H1 (cell line): ENCODE results near the gene IWS1. TPM values are rescaled to one million over a fixed set of nuclear protein-coding genes. Genes with fewer than 3 reads are reported as not detected.

Experiments used
- CTCF ChIA-PET: fragments of 300-600 bp; sonication (Branson Sonifier 250); formaldehyde crosslinking; loops from one replicate; lab custom pipeline; 2021; ENCODE audit not compliant: partially characterized antibody; lab: Charles Lee
- POLR2A ChIA-PET: fragments of 300-600 bp; sonication (Branson Sonifier 250); formaldehyde crosslinking; loops from one replicate; lab custom pipeline; 2021; ENCODE audit warnings: inconsistent platforms; ENCODE audit not compliant: partially characterized antibody; lab: Charles Lee
- DNase-seq, 2 experiments: peaks; one replicate each; pipeline versions ENCODE4 v3.0.0 to v3.0.0-alpha.2; 2010 to 2022; ENCODE audit warnings: low spot score in 2 of 2, low read depth in 1 of 2, mixed read lengths in 1 of 2
- FAIRE-seq: peaks from 2 replicates; lab custom pipeline; 2011; peaks lifted over from hg19 to GRCh38; lab: Jason Lieb, UNC
- H2AFZ ChIP-seq: 2 replicates; pipeline ENCODE4 v1.8.1; 2012; ENCODE audit warnings: low read length, inconsistent platforms
- H2AK5ac ChIP-seq: 2 replicates; pipeline ENCODE4 v1.6.1; 2013; ENCODE audit warnings: low read depth, low read length
- H2BK120ac ChIP-seq: replicated peaks from 2 replicates; pipeline ENCODE3; 2013; ENCODE audit warnings: low read depth, low read length, inconsistent platforms
- H2BK12ac ChIP-seq: 2 replicates; pipeline ENCODE4 v1.6.1; 2013; ENCODE audit warnings: low read depth, low read length
- H2BK15ac ChIP-seq: 2 replicates; pipeline ENCODE4 v1.6.1; 2013; ENCODE audit warnings: low read length
- H2BK20ac ChIP-seq: 2 replicates; pipeline ENCODE4 v1.6.1; 2013; ENCODE audit warnings: low read length
- H2BK5ac ChIP-seq: 2 replicates; pipeline ENCODE4 v1.6.1; 2013; ENCODE audit warnings: low read depth, low read length
- H3K14ac ChIP-seq: 2 replicates; pipeline ENCODE4 v1.6.1; 2013; ENCODE audit warnings: inconsistent platforms; ENCODE audit not compliant: insufficient read length
- H3K18ac ChIP-seq: 2 replicates; pipeline ENCODE4 v1.6.1; 2013; ENCODE audit warnings: low read length; ENCODE audit errors: extremely low read depth
- H3K23ac ChIP-seq: 2 replicates; pipeline ENCODE4 v1.6.1; 2013; ENCODE audit warnings: inconsistent platforms; ENCODE audit not compliant: insufficient read length
- H3K23me2 ChIP-seq: 2 replicates; pipeline ENCODE4 v1.6.1; 2013; ENCODE audit warnings: low read depth, low read length
- H3K27ac ChIP-seq: 2 replicates; pipeline ENCODE4 v1.6.1; 2011; ENCODE audit warnings: low read depth, low read length, inconsistent platforms
- H3K27me3 ChIP-seq, 4 experiments: replicated peaks in 1 of 4; 1 replicate in 1 of 4; 2 replicates in 3 of 4; pipeline versions ENCODE4 v1.6.1 to v1.8.1; 2011 to 2013; ENCODE audit warnings: low read length in 3 of 4, mild to moderate bottlenecking in 3 of 4, inconsistent platforms in 2 of 4, mixed read lengths in 2 of 4, moderate library complexity in 1 of 4; ENCODE audit not compliant: control insufficient read depth in 3 of 4, insufficient read depth in 3 of 4; ENCODE audit errors: extremely low read depth in 1 of 4
- H3K36me3 ChIP-seq, 4 experiments: 2 replicates each; pipeline versions ENCODE4 v1.6.1 to v1.8.1; 2011 to 2013; ENCODE audit warnings: mild to moderate bottlenecking in 4 of 4, low read length in 3 of 4, moderate library complexity in 2 of 4, control low read depth in 1 of 4, inconsistent platforms in 1 of 4; ENCODE audit not compliant: insufficient read depth in 4 of 4, control insufficient read depth in 2 of 4
- H3K4ac ChIP-seq: replicated peaks from 2 replicates; pipeline ENCODE3; 2013; ENCODE audit warnings: low read length, low read depth, mixed read lengths, inconsistent platforms; ENCODE audit not compliant: insufficient read length
- H3K4me1 ChIP-seq, 4 experiments: replicated peaks in 1 of 4; 1 replicate in 1 of 4; 2 replicates in 3 of 4; pipeline versions ENCODE4 v1.6.1 to v1.8.1; 2011 to 2013; ENCODE audit warnings: low read length in 3 of 4, inconsistent platforms in 2 of 4, mixed read lengths in 1 of 4; ENCODE audit not compliant: insufficient read depth in 4 of 4, control insufficient read depth in 3 of 4
- H3K4me2 ChIP-seq, 2 experiments: 2 replicates each; pipeline versions ENCODE4 v1.6.1 to v1.8.1; 2011 to 2013; ENCODE audit warnings: low read depth in 2 of 2, low read length in 2 of 2, control low read depth in 1 of 2, inconsistent platforms in 1 of 2, mild to moderate bottlenecking in 1 of 2; ENCODE audit not compliant: insufficient read depth in 1 of 2
- H3K4me3 ChIP-seq, 4 experiments: fragments of 200-600, 300-600 bp in 1 of 4; sonication (generic), shearing (Covaris generic), sonication (Bioruptor Twin) in 1 of 4; 2 replicates each; pipeline versions ENCODE4 v1.5.1 to v1.8.1; 2011 to 2016; ENCODE audit warnings: low read length in 4 of 4, low read depth in 3 of 4, control low read depth in 2 of 4, inconsistent platforms in 2 of 4, mild to moderate bottlenecking in 2 of 4, mixed read lengths in 1 of 4, moderate library complexity in 1 of 4; ENCODE audit not compliant: insufficient read depth in 2 of 4; ENCODE audit errors: extremely low read depth in 1 of 4
- H3K56ac ChIP-seq: replicated peaks from 2 replicates; pipeline ENCODE3; 2013; ENCODE audit warnings: low read depth, mild to moderate bottlenecking, mixed read lengths, low read length, inconsistent platforms; ENCODE audit not compliant: insufficient read length
- H3K79me1 ChIP-seq: 2 replicates; pipeline ENCODE4 v1.6.1; 2013; ENCODE audit warnings: low read depth, low read length, control low read depth
- H3K79me2 ChIP-seq, 2 experiments: 2 replicates each; pipeline versions ENCODE4 v1.6.1 to v1.8.1; 2012 to 2013; ENCODE audit warnings: low read length in 2 of 2, mild to moderate bottlenecking in 2 of 2, inconsistent platforms in 1 of 2; ENCODE audit not compliant: insufficient read depth in 2 of 2, control insufficient read depth in 1 of 2
- H3K9ac ChIP-seq, 4 experiments: replicated peaks in 1 of 4; 1 replicate in 1 of 4; 2 replicates in 3 of 4; pipeline versions ENCODE4 v1.6.1 to v1.8.1; 2011 to 2013; ENCODE audit warnings: low read depth in 3 of 4, low read length in 3 of 4, control low read depth in 2 of 4, mild to moderate bottlenecking in 2 of 4, moderate library complexity in 2 of 4, inconsistent platforms in 1 of 4; ENCODE audit errors: extremely low read depth in 1 of 4
- H3K9me3 ChIP-seq, 2 experiments: 2 replicates each; pipeline versions ENCODE4 v1.6.1 to v1.8.1; 2012 to 2013; ENCODE audit warnings: mild to moderate bottlenecking in 2 of 2, moderate library complexity in 2 of 2, control low read depth in 1 of 2, inconsistent platforms in 1 of 2, low read depth in 1 of 2, low read length in 1 of 2, mixed read lengths in 1 of 2; ENCODE audit not compliant: insufficient read depth in 2 of 2
- H4K20me1 ChIP-seq, 2 experiments: replicated peaks in 1 of 2; 2 replicates each; pipeline versions ENCODE3 to v1.8.1; 2011 to 2013; ENCODE audit warnings: inconsistent platforms in 2 of 2, low read length in 2 of 2, mild to moderate bottlenecking in 1 of 2; ENCODE audit not compliant: insufficient read depth in 2 of 2, control insufficient read depth in 1 of 2
- H4K5ac ChIP-seq: 2 replicates; pipeline ENCODE4 v1.6.1; 2013; ENCODE audit warnings: low read length, low read depth, mixed read lengths, inconsistent platforms; ENCODE audit not compliant: insufficient read length
- H4K8ac ChIP-seq: 2 replicates; pipeline ENCODE4 v1.8.0; 2013; ENCODE audit warnings: mild to moderate bottlenecking, moderate library complexity, low read length, inconsistent platforms; ENCODE audit not compliant: insufficient read depth; ENCODE audit errors: extremely low read depth
- H4K91ac ChIP-seq: replicated peaks from 2 replicates; pipeline ENCODE3; 2013; ENCODE audit warnings: low read length, mixed read lengths, inconsistent platforms; ENCODE audit not compliant: insufficient read length
- CBX8 ChIP-seq: fragments of 300-800, 300-1000 bp; sonication (generic); IDR thresholded peaks from 2 replicates; pipeline ENCODE4 v1.7.1; 2016; ENCODE audit warnings: low read depth, low read length, borderline replicate concordance
- CHD1 ChIP-seq: IDR thresholded peaks from 2 replicates; pipeline ENCODE4 v1.6.1; 2012; ENCODE audit warnings: low read depth, low read length, improper control_type of control experiment
- CHD2 ChIP-seq: IDR thresholded peaks from 2 replicates; pipeline ENCODE4 v1.6.1; 2012; ENCODE audit warnings: low read length, improper control_type of control experiment
- CTBP2 ChIP-seq: IDR thresholded peaks from 2 replicates; pipeline ENCODE4 v1.7.0; 2011; ENCODE audit warnings: borderline replicate concordance, mild to moderate bottlenecking, moderate library complexity, mixed read lengths, low read length; ENCODE audit not compliant: insufficient read depth, insufficient read length
- EZH2 ChIP-seq: fragments of 200-600 bp; sonication (generic); IDR thresholded peaks from 2 replicates; pipeline ENCODE4 v1.7.1; 2012; ENCODE audit warnings: low read depth, mild to moderate bottlenecking, moderate library complexity, low read length, inconsistent platforms; ENCODE audit not compliant: severe bottlenecking
- GABPA ChIP-seq: IDR thresholded peaks from 2 replicates; pipeline ENCODE4 v1.6.1; 2011; ENCODE audit warnings: mild to moderate bottlenecking, low read length, moderate library complexity, borderline replicate concordance; ENCODE audit not compliant: insufficient read depth
- JUN ChIP-seq: IDR thresholded peaks from 2 replicates; pipeline ENCODE4 v1.6.1; 2011; ENCODE audit warnings: low read depth, mild to moderate bottlenecking, improper control_type of control experiment, low read length
- JUND ChIP-seq: IDR thresholded peaks from 2 replicates; pipeline ENCODE4 v1.6.1; 2011; ENCODE audit warnings: mild to moderate bottlenecking, improper control_type of control experiment, low read length
- POLR2A ChIP-seq, 2 experiments: IDR thresholded peaks; 1 replicate in 1 of 2; 2 replicates in 1 of 2; pipeline ENCODE4 v1.6.1; 2011; ENCODE audit warnings: low read depth in 2 of 2, low read length in 2 of 2, mild to moderate bottlenecking in 2 of 2; ENCODE audit errors: control extremely low read depth in 1 of 2
- RAD21 ChIP-seq, 2 experiments: IDR thresholded peaks in 1 of 2; conservative IDR thresholded peaks in 1 of 2; 2 replicates each; pipeline ENCODE4 v1.6.1; 2011; ENCODE audit warnings: low read depth in 2 of 2, low read length in 2 of 2, improper control_type of control experiment in 1 of 2, inconsistent platforms in 1 of 2, mild to moderate bottlenecking in 1 of 2, moderate library complexity in 1 of 2
- SP2 ChIP-seq: IDR thresholded peaks from 2 replicates; pipeline ENCODE4 v1.6.1; 2012; ENCODE audit warnings: mild to moderate bottlenecking, low read length, inconsistent platforms
- TAF1 ChIP-seq: IDR thresholded peaks from 2 replicates; pipeline ENCODE4 v1.6.1; 2011; ENCODE audit warnings: mild to moderate bottlenecking, low read depth, low read length
- TEAD4 ChIP-seq: IDR thresholded peaks from 2 replicates; pipeline ENCODE4 v1.6.1; 2012; ENCODE audit warnings: low read depth, low read length, inconsistent platforms, mixed read lengths
- YY1 ChIP-seq: IDR thresholded peaks from 2 replicates; pipeline ENCODE4 v1.6.1; 2011; ENCODE audit warnings: low read depth, mild to moderate bottlenecking, low read length
- WGBS, 2 experiments: shearing (Covaris generic) in 1 of 2; methylation state at CpG; one replicate each; pipeline versions ENCODE4 v1.1.6 to v1.1.7; 2013 to 2015; ENCODE audit warnings: low lambda C conversion rate in 2 of 2, mixed read lengths in 2 of 2, inconsistent platforms in 1 of 2, low coverage in 1 of 2, missing lambda C conversion rate in 1 of 2; ENCODE audit not compliant: insufficient replicate concordance in 2 of 2, insufficient coverage in 1 of 2, insufficient read length in 1 of 2; ENCODE audit errors: extremely low coverage in 1 of 2, missing lambda C conversion rate in 1 of 2; 5-methylcytosine and 5-hydroxymethylcytosine counted together
- polyA plus RNA-seq, 7 experiments: library from polyadenylated mRNA; depleted of rRNA in 3 of 7; stranded (reverse) in 5 of 7; unstranded in 2 of 7; fragments of >200 nt in 5 of 7; fragments of 200-250 nt in 2 of 7; gene quantifications; 1 replicate in 5 of 7; 2 replicates in 1 of 7; 4 replicates in 1 of 7; pipeline versions ENCODE4 v1.2.1 to v1.2.3, GENCODE V29; 2011 to 2013; ENCODE audit warnings: missing spikeins in 2 of 7, mixed read lengths in 2 of 7
- total RNA-seq: library from RNA; stranded (reverse); fragmentation: NEBNext Ultra II Directional; extraction: Animal tissue kit (Norgen Biotek cat#: 25700); gene quantifications from 2 replicates; pipeline ENCODE4 v1.2.1, GENCODE V29; 2021

The IWS1 gene
- total and polyA plus RNA-seq, 2 of the 8 experiments (the other 6 are each of a cell fraction or from before 2014, with no cell fraction given) = 18.4 to 64.8 TPM

DNA sequence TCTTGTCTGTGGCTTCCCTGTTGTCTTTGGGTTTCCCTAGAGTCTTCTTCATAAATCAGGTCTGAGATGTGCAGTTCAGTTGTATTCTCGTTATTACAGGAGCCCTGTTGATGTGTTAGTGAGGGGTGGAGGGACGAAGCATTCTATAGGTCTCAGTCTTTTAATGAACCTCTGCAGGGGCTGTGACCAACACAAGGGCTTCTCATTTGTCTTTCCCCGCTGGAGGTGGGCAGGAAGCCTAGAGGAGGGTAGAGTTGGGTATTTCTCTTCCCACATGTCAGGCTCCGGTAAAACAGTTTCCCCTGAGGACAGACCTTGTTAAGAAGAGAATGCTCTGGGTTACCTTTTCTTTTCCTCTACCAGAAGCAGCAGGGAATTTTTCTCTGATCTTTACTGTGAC lies 76.9 kb downstream of the IWS1 start:
- Histone ChIP-seq H2BK15ac (no peak overlapping the region), H2BK12ac (no peak overlapping the region), H4K5ac (no peak overlapping the region), H2BK20ac (no peak overlapping the region), H3K36me3 (no peaks in the 10 kb centered on the region), H3K4me3 (no peak overlapping the region), H3K27me3 (no peaks in the 10 kb centered on the region), H3K56ac (no peak overlapping the region), H3K23ac (no peak overlapping the region), H3K4me1 (peaks cover 0 to 7% (median 1%) of the 10 kb centered on the region in 4 experiments; a peak in 2 of 7 replicates), H2AK5ac (no peak overlapping the region), H3K9ac (no peak overlapping the region), H3K9me3 (peaks cover 0 to 6% of the 10 kb centered on the region in 2 experiments; a peak in 1 of 4 replicates), H3K14ac (no peak overlapping the region), H3K27ac (no peak overlapping the region), H2AFZ (no peak overlapping the region), H3K23me2 (peaks cover 1% of the 10 kb centered on the region; the same call in 1 of the 2 replicates), H3K4ac (no peak overlapping the region), H3K18ac (no peak overlapping the region), H3K4me2 (no peak overlapping the region; a peak in 1 of 4 replicates), H3K79me1 (no peaks in the 10 kb centered on the region), H2BK120ac (no peak overlapping the region), H4K8ac (no peak overlapping the region), H4K20me1 (no peaks in the 10 kb centered on the region), H3K79me2 (no peaks in the 10 kb centered on the region), H2BK5ac (no peak overlapping the region), H4K91ac (no peak overlapping the region)
- CTCF ChIA-PET = interaction anchor here (1.2 kb wide), 1 partner anchor 35 kb away, joined by 3 read pairs; no protein-coding TSS in a partner anchor
- 41% methylated on average over 4 of the region's 4 CpGs; no CpG with 5 or more reads in 1 of the 2 experiments for WGBS, 2 experiments
- DNase-seq = no peak
- FAIRE-seq = peak; percentile 7
- POLR2A ChIA-PET = no interaction called here
- TF ChIP-seq YY1 = no peak
- TF ChIP-seq GABPA = no peak
- no peak for TF ChIP-seq TAF1
- no peak for TF ChIP-seq CTBP2
- TF ChIP-seq JUN = no peak
- TF ChIP-seq EZH2 = no peak
- TF ChIP-seq CHD1 = no peak
- TF ChIP-seq CBX8 = no peak
- TF ChIP-seq TEAD4 = no peak
- TF ChIP-seq JUND = no peak
- TF ChIP-seq RAD21 (IDR thresholded peaks at IDR 0.05 in 1 of 2, conservative IDR thresholded peaks at IDR 0.05 in 1 of 2; ENCODE audit: low read depth in 2 of 2, low read length in 2 of 2) = no peak
- TF ChIP-seq POLR2A (IDR thresholded peaks at IDR 0.05; ENCODE audit: control extremely low read depth in 1 of 2, low read depth in 2 of 2, low read length in 2 of 2) = no peak
- TF ChIP-seq CHD2 = no peak
- TF ChIP-seq SP2 = no peak
